ENCODE data around the gene KRT9.
"Not testable (repeated sequence)": the region's sequence is repeated elsewhere in the genome, so short reads cannot be mapped to it uniquely, and the experiment has no call there.

KRT9 gene

GRCh38 chr17:41578971-41579370 lies 7.1 kb upstream of the KRT9 start:
- no peak for DNase-seq (ENCODE audit: low read depth in 3 of 3)

GRCh38 chr17:41578538-41578937 lies 6.7 kb upstream of the KRT9 start:
- DNase-seq (ENCODE audit: low read depth in 3 of 3), result no peak

- not testable (repeated sequence) for DNase-seq (ENCODE audit: low read depth in 3 of 3)
These were observed 4.9 kb upstream of the KRT9 start for GRCh38 chr17:41576740-41577139.

GRCh38 chr17:41575336-41575735 lies 3.5 kb upstream of the KRT9 start:
- no peak for DNase-seq (ENCODE audit: low read depth in 3 of 3)

- no peak for DNase-seq (ENCODE audit: low read depth in 3 of 3)
These were observed 4.5 kb downstream of the KRT9 start for GRCh38 chr17:41567317-41567716.

- no peak for DNase-seq (ENCODE audit: low read depth in 3 of 3)
These were observed 6.5 kb downstream of the KRT9 start for GRCh38 chr17:41565338-41565737.

- no peak for DNase-seq (ENCODE audit: low read depth in 3 of 3)
These were observed 8.2 kb downstream of the KRT9 start for GRCh38 chr17:41563607-41564170.

GRCh38 chr17:41561554-41561953 lies 10.3 kb downstream of the KRT9 start:
- no peak for DNase-seq (ENCODE audit: low read depth in 3 of 3)

GRCh38 chr17:41559548-41559947 lies 12.3 kb downstream of the KRT9 start:
- DNase-seq (ENCODE audit: low read depth in 3 of 3), result no peak

GRCh38 chr17:41556931-41557330 lies 14.9 kb downstream of the KRT9 start:
- DNase-seq (ENCODE audit: low read depth in 3 of 3), result no peak

- DNase-seq (ENCODE audit: low read depth in 3 of 3), result no peak
These were observed 15.6 kb downstream of the KRT9 start for GRCh38 chr17:41556306-41556705.

- no peak for DNase-seq (ENCODE audit: low read depth in 3 of 3)
These were observed 16.6 kb downstream of the KRT9 start for GRCh38 chr17:41555105-41555887.

GRCh38 chr17:41553987-41554680 lies 17.7 kb downstream of the KRT9 start:
- no peak for DNase-seq (ENCODE audit: low read depth in 3 of 3)

GRCh38 chr17:41553176-41553575 lies 18.7 kb downstream of the KRT9 start:
- DNase-seq (ENCODE audit: low read depth in 3 of 3), result no peak

GRCh38 chr17:41552455-41552854 lies 19.4 kb downstream of the KRT9 start:
- DNase-seq (ENCODE audit: low read depth in 3 of 3), result no peak

GRCh38 chr17:41551365-41551764 lies 20.5 kb downstream of the KRT9 start:
- no peak for DNase-seq (ENCODE audit: low read depth in 3 of 3)

- no peak for DNase-seq (ENCODE audit: low read depth in 3 of 3)
These were observed 22.2 kb downstream of the KRT9 start for GRCh38 chr17:41549596-41550039.

GRCh38 chr17:41548844-41549595 lies 22.8 kb downstream of the KRT9 start:
- peak; percentile 69 to 84 (median 69) for DNase-seq (ENCODE audit: low read depth in 3 of 3)

GRCh38 chr17:41547921-41548843 lies 23.7 kb downstream of the KRT9 start:
- DNase-seq (ENCODE audit: low read depth in 3 of 3), result peak; percentile 53 to 77 (median 64)

GRCh38 chr17:41547378-41547841 lies 24.4 kb downstream of the KRT9 start:
- no peak for DNase-seq (ENCODE audit: low read depth in 3 of 3)

GRCh38 chr17:41546819-41547218 lies 25.0 kb downstream of the KRT9 start:
- DNase-seq (ENCODE audit: low read depth in 3 of 3), result no peak
